Tibial artery (tissue), 4 donors: ENCODE data around the gene SCAF4.
"Not testable (repeated sequence)": the region's sequence is repeated elsewhere in the genome, so short reads cannot be mapped to it uniquely, and the experiment has no call there.

Experiments
- DNase-seq, 2 donors: peaks; one replicate each; pipeline ENCODE4 v3.0.0-alpha.2; 2019
- H3K27ac ChIP-seq, 2 donors: fragments of 200-600 bp; sonication (generic) in 1 of 2; 1 replicate in 1 of 2; 2 replicates in 1 of 2; pipeline ENCODE4 v1.5.1; 2018 to 2019; ENCODE audit warnings: mild to moderate bottlenecking in 1 of 2
- H3K27me3 ChIP-seq, 2 donors: fragments of 200-600 bp; sonication (generic) in 1 of 2; one replicate each; pipeline versions ENCODE4 v1.5.1 to v1.6.0; 2016 to 2019
- H3K36me3 ChIP-seq, 3 donors: fragments of 200-600 bp; sonication (generic) in 2 of 3; one replicate each; pipeline ENCODE4 v1.5.1; 2016 to 2019; ENCODE audit warnings: mild to moderate bottlenecking in 2 of 3
- H3K4me1 ChIP-seq, 4 donors: fragments of 200-600 bp; sonication (generic) in 2 of 4; 1 replicate in 3 of 4; 2 replicates in 1 of 4; pipeline ENCODE4 v1.5.1; 2016 to 2019
- H3K4me3 ChIP-seq, 2 donors: fragments of 200-600 bp; sonication (generic) in 1 of 2; 1 replicate in 1 of 2; 2 replicates in 1 of 2; pipeline ENCODE4 v1.5.1; 2018 to 2019; ENCODE audit warnings: mild to moderate bottlenecking in 2 of 2
- H3K9me3 ChIP-seq, 3 donors: fragments of 200-600 bp; sonication (generic) in 1 of 3; one replicate each; pipeline ENCODE4 v1.5.1; 2016 to 2019
- intact Hi-C: fragments of 100-400 bp; cut with DNase I; formaldehyde crosslinking; loops from one replicate; pipeline ENCODE4 v1.15.0; 2023; ENCODE audit warnings: low total_unique reads
- TF ChIP-seq, protein P1 (sequence below), 2 experiments: fragments of 200-600 bp in 1 of 2; fragments of 450-650 bp in 1 of 2; IDR thresholded peaks; one replicate each; pipeline ENCODE4 v1.5.1; 2017 to 2019; ENCODE audit warnings: antibody characterized with exemption in 2 of 2, mild to moderate bottlenecking in 1 of 2, moderate library complexity in 1 of 2

The SCAF4 gene

DNA sequence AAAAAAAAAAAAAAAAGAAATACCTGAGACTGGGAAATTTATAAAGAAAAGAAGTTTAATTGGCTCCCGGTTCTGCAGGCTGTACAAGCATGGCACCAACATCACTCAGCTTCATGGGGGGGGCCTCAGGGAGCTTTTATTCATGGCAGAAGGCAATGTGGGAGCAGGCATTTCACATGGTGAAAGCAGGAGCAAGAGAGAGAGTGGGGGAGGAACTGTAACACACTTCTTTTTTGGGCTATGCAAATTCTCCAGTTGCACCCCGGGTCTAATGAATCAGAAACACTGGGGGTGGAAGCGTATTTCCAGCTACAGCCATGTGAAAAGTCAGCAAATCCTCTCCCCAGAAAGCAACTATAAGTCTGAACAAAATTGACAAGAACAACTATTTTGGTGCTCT lies 84.3 kb downstream of the SCAF4 start:
- no peak overlapping the region for H3K27ac ChIP-seq
- TF ChIP-seq, protein P1, sequence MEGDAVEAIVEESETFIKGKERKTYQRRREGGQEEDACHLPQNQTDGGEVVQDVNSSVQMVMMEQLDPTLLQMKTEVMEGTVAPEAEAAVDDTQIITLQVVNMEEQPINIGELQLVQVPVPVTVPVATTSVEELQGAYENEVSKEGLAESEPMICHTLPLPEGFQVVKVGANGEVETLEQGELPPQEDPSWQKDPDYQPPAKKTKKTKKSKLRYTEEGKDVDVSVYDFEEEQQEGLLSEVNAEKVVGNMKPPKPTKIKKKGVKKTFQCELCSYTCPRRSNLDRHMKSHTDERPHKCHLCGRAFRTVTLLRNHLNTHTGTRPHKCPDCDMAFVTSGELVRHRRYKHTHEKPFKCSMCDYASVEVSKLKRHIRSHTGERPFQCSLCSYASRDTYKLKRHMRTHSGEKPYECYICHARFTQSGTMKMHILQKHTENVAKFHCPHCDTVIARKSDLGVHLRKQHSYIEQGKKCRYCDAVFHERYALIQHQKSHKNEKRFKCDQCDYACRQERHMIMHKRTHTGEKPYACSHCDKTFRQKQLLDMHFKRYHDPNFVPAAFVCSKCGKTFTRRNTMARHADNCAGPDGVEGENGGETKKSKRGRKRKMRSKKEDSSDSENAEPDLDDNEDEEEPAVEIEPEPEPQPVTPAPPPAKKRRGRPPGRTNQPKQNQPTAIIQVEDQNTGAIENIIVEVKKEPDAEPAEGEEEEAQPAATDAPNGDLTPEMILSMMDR (IDR thresholded peaks at IDR 0.05) = no peak
- intact Hi-C loops = no loop called here
- no peaks in the 10 kb centered on the region for H3K36me3 ChIP-seq
- no peak overlapping the region for H3K4me3 ChIP-seq
- no peak for DNase-seq
- H3K9me3 ChIP-seq = no peaks in the 10 kb centered on the region
- H3K4me1 ChIP-seq = no peaks in the 10 kb centered on the region
- H3K27me3 ChIP-seq = no peaks in the 10 kb centered on the region

DNA sequence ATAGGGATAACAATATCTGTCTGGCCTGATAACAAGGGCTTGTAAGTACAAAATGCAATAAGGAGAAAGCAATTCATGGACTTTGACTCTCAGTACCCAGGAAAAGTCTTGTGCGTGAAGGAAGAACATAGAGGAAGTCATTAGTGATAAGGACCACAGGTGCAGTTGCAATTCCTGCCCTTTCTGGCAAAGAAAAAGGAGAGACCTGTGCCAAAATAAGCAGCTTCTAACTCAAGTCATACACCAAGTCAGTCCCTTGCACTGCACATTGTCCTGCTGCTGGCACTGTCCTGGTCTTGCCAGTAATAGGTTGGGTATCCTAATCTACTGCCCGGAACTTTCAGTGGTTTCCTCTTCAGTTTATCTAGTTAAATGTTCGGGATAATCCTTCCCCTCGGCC lies 87.3 kb downstream of the SCAF4 start:
- no peaks in the 10 kb centered on the region for H3K36me3 ChIP-seq
- intact Hi-C loops = no loop called here
- no peaks in the 10 kb centered on the region for H3K9me3 ChIP-seq
- H3K27me3 ChIP-seq = no peaks in the 10 kb centered on the region
- no peak for DNase-seq
- H3K4me1 ChIP-seq = no peaks in the 10 kb centered on the region
- TF ChIP-seq, protein P1 (IDR thresholded peaks at IDR 0.05) = no peak
- no peak overlapping the region for H3K27ac ChIP-seq
- H3K4me3 ChIP-seq = no peak overlapping the region

DNA sequence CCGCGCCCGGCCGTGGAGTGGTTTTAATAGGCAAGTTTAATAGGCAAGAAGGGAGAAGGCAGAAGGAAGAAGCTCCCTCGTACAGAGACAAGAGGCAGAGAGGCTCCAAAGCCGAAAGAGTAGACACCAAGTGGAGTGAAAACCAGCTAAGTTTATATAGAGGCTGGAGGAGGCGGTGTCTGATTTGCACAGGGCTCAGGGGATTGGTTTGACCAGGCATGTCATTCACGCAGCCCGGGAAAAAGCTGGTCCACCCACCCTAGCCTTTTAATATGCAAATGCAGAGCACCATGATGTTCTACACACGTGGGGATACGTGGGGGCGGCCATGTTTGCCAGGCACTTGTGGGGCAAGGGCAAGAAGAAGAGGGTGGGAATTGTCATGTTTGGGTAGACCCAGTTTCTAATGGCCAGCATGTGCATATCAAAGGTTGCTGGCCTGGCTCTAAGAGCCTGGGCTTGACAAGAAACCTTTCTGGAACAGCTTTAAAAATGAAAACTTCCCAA lies 90.4 kb downstream of the SCAF4 start:
- TF ChIP-seq, protein P1 (IDR thresholded peaks at IDR 0.05) = no peak
- H3K36me3 ChIP-seq = no peaks in the 10 kb centered on the region
- DNase-seq = no peak
- no peak overlapping the region for H3K4me3 ChIP-seq
- H3K4me1 ChIP-seq = no peaks in the 10 kb centered on the region
- intact Hi-C loops = no loop called here
- H3K27ac ChIP-seq = no peak overlapping the region
- H3K27me3 ChIP-seq = no peaks in the 10 kb centered on the region
- H3K9me3 ChIP-seq = peaks cover 0 to 7% (median 0%) of the 10 kb centered on the region in 3 donors

DNA sequence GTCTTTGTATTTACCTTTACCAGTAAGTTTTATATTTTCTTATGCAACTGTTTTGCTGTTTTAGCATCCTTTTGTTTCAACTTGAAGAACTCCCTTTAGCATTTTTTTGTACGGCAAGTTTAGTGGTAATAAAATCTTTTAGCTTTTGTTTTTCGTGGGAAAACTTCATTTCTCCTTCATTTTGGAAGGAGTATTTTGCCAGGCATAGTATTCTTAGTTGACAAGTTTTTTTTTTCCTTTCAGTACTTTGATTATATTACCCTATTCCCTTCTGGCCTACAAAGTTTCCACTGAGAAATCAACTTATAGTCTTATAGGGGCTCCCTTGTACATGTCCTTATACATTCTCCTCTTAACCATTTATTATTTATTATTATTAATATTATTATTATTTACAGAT lies 95.0 kb downstream of the SCAF4 start:
- intact Hi-C loops = no loop called here
- Histone ChIP-seq H3K27ac (no peak overlapping the region), H3K9me3 (peaks cover 0 to 7% (median 0%) of the 10 kb centered on the region in 3 donors), H3K4me3 (no peak overlapping the region), H3K36me3 (no peaks in the 10 kb centered on the region), H3K4me1 (no peaks in the 10 kb centered on the region), H3K27me3 (no peaks in the 10 kb centered on the region)
- no peak for DNase-seq
- TF ChIP-seq, protein P1 (IDR thresholded peaks at IDR 0.05) = no peak

DNA sequence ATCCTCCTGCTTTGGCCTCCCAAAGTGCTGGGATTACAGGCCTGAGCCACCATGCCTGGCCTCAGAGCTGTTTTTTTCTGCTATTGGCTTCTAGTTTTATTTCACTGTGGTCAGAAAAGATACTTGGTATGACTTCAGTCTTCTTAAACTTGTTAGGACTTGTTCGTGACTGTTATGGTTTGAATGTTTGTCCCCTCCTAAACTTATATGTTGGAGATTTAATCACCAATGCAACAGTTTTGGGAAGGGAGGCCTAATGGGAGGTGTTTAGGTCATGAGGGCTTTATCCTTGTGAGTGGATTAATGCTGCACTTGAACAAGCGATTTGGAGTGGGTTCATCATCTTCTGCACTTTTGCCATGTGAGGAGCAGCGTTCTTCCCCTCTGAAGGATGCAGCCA lies 96.9 kb downstream of the SCAF4 start:
- DNase-seq = no peak
- intact Hi-C loops = no loop called here

DNA sequence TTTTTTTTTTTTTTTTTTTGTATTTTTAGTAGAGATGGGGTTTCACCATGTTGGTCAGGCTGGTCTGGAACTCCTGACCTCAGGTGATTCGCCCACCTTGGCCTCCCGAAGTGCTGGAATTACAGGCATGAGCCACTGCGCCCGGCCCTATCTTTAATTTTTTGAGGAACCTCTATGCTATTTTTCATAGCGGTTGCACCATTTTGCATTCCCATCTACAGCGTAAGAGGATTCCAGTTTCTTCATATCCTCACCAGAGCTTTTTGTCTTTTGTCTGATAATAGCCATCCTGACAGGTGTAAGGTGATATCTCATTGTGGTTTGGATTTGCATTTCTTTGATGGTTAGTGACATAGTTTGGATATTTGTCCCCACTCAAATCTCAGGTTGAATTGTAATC lies 100.0 kb downstream of the SCAF4 start:
- H3K4me3 ChIP-seq, H3K27me3 ChIP-seq, DNase-seq, H3K9me3 ChIP-seq, H3K4me1 ChIP-seq, H3K27ac ChIP-seq, H3K36me3 ChIP-seq, intact Hi-C loops: not testable (repeated sequence)

More for the DNA sequence above, 96.9 kb downstream of the SCAF4 start:
- Histone ChIP-seq H3K36me3 (no peaks in the 10 kb centered on the region), H3K4me1 (no peaks in the 10 kb centered on the region), H3K4me3 (no peak overlapping the region), H3K27me3 (no peaks in the 10 kb centered on the region), H3K27ac (no peak overlapping the region), H3K9me3 (peaks cover 0 to 7% (median 0%) of the 10 kb centered on the region in 3 donors)
- TF ChIP-seq, protein P1 (IDR thresholded peaks at IDR 0.05) = no peak
